CD4-positive, alpha-beta T cell treated with Interleukin-21 for 1 hour (primary cell): ENCODE measurements around the gene VAV2.
A peak's percentile ranks its signal among the peaks of the same experiment; 100 is the strongest.

Experiments
- DNase-seq: peaks from one replicate; pipeline ENCODE4 v3.0.0-alpha.2; 2020

The VAV2 gene

GRCh38 chr9:133849110-133849670 is 142.9 kb downstream of the VAV2 start:
- no peak for DNase-seq

DNA sequence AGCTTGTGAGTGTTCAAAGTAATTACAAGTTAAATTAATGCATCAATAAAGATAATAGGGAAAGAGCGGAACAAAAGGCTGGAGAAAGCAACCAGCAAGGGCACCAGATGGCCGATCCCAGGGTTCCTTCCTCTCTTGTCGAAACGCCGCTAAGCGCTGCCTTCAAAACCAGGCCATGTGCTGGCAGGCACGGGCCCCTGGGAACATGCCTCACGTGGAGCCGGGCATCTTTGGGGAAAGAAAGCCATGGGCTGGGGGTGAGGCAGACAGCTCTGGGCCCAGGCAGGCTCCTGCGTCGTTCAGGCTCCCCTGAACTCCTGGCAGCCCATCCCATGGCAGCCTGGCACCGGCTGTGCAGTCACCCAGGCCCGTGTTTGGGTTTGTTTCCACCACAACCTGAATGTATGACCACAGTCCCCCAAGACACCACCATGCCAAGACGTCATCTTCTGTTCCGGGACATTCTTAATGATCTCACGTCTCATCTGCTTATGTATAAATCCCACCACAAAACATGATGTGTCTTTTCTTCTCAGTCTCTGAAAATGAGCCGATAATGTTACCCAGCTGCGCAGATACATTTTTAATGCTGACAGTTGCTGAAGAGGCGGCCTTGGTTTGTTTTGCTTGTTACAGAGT is 143.5 kb downstream of the VAV2 start:
- DNase-seq: no peak

DNA sequence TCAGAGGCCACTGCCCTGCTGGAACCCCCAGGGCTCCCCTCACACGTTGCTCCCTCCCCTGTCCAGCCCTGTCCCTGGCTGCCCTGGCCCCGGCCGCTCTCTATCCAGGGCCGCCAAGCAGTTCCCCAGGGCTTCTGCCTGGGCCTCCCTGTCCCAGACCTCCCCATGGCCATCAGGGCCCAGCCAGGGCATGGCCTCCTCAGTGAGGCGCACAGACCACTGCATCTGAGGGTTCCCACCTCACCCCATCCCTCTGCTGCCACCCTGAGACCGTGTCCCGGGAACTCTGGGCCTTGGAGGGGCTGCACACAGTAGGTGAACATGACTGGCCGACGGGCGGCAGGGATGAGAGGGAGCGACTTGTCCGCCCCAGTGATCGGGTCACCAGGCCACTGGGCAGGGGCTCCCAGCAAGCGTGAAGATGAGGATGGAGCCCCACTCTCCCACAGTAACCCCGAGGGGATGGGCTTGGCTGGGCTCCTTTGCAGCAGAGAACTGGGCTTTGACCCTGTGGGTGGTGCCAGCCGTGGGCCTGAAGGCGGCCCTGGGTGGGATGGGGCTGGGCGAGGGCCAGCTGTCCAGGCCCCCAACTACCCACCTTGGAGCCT is 145.5 kb downstream of the VAV2 start:
- DNase-seq: no peak

- DNase-seq: peak; percentile 3
These were observed 146.7 kb downstream of the VAV2 start for GRCh38 chr9:133845440-133845839.

DNA sequence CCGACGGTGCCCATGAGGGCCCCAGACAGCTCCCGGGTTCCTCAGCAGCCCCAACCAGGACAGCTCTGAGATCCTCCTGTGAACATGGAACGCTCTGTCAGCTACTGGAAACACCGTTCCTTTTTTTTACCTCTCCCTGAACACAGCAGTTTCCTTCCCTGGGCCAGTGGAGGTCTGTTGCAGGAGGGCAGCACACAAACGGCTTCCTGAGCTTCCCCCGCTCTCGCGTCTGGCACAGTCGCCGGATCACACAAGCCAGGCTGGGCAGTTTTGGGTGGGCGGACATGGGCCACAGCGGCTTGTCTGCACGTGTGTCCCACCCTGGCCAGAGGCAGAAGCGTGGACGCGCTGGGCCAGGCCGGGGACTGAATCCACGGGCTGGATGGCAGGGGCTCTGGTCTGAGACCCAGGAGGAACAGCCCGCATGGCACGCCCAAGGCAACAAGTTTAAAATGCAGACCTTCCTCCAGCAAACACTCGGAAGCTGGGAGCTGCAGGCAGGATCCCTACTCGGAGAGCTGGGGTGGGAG is 147.2 kb downstream of the VAV2 start:
- no peak for DNase-seq

GRCh38 chr9:133844398-133844784 is 147.7 kb downstream of the VAV2 start:
- no peak for DNase-seq

GRCh38 chr9:133843751-133844397 is 148.2 kb downstream of the VAV2 start:
- no peak for DNase-seq

- no peak for DNase-seq
These were observed 148.9 kb downstream of the VAV2 start for GRCh38 chr9:133843250-133843649.

- DNase-seq: no peak
These were observed 149.3 kb downstream of the VAV2 start for GRCh38 chr9:133842721-133843227.

DNA sequence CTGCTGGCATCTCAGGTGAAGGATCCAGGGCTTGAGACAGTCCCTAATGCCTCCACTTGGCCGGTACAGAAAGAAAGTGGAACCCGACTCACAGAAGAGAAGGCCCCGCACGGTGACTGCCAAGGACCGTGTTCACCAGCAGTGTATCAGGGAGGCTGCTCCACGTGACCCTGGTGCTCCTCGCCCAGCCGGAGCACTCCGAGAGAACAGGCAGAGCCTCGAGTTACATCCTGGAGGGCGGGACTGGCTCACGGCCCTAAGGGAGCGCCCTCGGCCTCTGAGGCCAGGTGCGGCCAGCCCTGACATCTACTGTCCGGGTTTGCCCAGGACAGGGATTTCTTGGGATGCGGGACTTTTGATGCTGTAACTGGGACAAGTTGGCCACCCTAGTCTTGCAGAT is 149.9 kb downstream of the VAV2 start:
- no peak for DNase-seq

GRCh38 chr9:133841167-133841812 is 150.8 kb downstream of the VAV2 start:
- DNase-seq: no peak

GRCh38 chr9:133839822-133840329 is 152.2 kb downstream of the VAV2 start:
- no peak for DNase-seq

DNA sequence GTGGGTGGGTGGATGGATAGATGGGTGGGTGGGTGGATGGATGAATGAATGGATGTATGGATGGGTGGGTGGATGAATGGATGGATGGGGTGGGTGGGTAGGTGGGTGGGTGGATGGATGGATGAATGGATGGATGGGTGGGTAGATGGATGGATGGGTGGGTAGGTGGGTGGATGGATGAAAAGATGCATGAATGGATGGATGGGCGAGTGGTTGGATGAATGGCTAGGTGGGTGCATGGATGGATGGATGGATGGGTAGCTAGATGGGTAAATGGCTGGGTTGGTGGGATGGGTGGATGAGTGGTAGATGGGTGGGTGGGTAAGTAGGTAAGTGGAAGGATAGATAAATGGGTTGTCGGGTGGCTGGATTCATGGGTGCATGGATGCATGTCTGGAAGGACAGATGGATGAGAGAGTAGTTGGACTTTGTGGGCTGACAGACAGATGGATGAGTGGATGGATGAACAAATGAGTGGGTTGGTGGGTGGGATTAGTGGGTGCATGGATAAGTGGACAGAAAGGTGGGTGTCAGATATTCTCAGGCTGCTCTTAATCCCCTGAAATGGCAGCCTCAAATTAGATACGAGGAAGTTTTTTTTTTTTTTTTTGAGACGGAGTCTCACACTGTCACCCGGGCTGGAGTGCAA is 153.1 kb downstream of the VAV2 start:
- DNase-seq: no peak

GRCh38 chr9:133837627-133838597 is 154.2 kb downstream of the VAV2 start:
- DNase-seq: no peak

DNA sequence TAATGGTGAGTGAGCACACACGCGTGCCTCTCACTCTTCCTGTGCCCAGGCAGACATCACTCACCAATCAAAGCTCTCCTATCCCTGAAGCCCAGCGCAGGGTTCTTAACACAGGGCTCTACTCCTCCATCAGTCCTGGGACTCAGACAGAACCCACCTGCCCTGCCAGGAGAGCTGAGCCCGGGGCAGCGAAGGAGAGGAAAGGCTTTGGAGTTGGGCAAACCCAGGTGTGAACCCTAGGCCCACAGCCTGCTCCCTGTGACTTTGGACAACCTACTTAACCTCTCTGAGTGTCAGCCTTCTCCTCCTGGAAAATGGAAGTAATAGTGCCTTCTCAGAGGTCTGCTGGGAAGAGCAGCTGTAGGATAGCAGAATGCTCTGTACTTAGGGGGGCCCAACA is 155.3 kb downstream of the VAV2 start:
- no peak for DNase-seq

GRCh38 chr9:133836001-133836758 is 155.9 kb downstream of the VAV2 start:
- DNase-seq: no peak

GRCh38 chr9:133835262-133835901 is 156.7 kb downstream of the VAV2 start:
- DNase-seq: no peak

- DNase-seq: no peak
These were observed 157.8 kb downstream of the VAV2 start for GRCh38 chr9:133834080-133834976.
